ENCODE measurements around the gene CDC42EP1.
A peak's percentile ranks its signal among the peaks of the same experiment; 100 is the strongest.
"Not testable (repeated sequence)": the region's sequence is repeated elsewhere in the genome, so short reads cannot be mapped to it uniquely, and the experiment has no call there.

The CDC42EP1 gene

GRCh38 chr22:37608477-37609239 lies 48.4 kb downstream of the CDC42EP1 start, which contains the start of gene GGA1:
Gene GGA1 (plus strand): TSS chr22:37608834. CDS start chr22:37608861, 27 bp downstream.
- Histone ChIP-seq H3K9ac (ENCODE audit: low read depth, low read length, poor library complexity, severe bottlenecking) (peak within 1 kb of the TSS; percentile 95), H2AFZ (ENCODE audit: low read length) (peak within 1 kb of the TSS; percentile 87), H3K4me1 (ENCODE audit: insufficient read depth, low read length, poor library complexity, severe bottlenecking) (peaks cover 31% of the 10 kb centered on the region), H3K9me2 (replicated peaks; ENCODE audit: low read depth, low read length) (no peaks in the 10 kb centered on the region), H3F3A (ENCODE audit: low read depth) (no peaks in the 10 kb centered on the region), H3K9me3 (ENCODE audit: insufficient read depth, low read depth, low read length) (no peaks in the 10 kb centered on the region), H3K4me2 (ENCODE audit: low read depth, low read length, poor library complexity, severe bottlenecking) (peak within 1 kb of the TSS; percentile 87), H3K79me2 (ENCODE audit: insufficient read depth, low read length) (peaks cover 35% of the 10 kb centered on the region), H3K36me3 (ENCODE audit: insufficient read depth, low read length) (no peaks in the 10 kb centered on the region), H3K4me3 (ENCODE audit: low read length, poor library complexity, severe bottlenecking) (peak within 1 kb of the TSS; percentile 94), H4K20me1 (ENCODE audit: insufficient read depth, low read length, poor library complexity, severe bottlenecking) (peaks cover 17% of the 10 kb centered on the region), H3K27me3 (ENCODE audit: insufficient read depth, low read length, poor library complexity, severe bottlenecking) (no peaks in the 10 kb centered on the region)
- TF ChIP-seq EZH2phosphoT487 (IDR thresholded peaks at IDR 0.05; ENCODE audit: borderline replicate concordance): no peak
- TF ChIP-seq, protein P1, sequence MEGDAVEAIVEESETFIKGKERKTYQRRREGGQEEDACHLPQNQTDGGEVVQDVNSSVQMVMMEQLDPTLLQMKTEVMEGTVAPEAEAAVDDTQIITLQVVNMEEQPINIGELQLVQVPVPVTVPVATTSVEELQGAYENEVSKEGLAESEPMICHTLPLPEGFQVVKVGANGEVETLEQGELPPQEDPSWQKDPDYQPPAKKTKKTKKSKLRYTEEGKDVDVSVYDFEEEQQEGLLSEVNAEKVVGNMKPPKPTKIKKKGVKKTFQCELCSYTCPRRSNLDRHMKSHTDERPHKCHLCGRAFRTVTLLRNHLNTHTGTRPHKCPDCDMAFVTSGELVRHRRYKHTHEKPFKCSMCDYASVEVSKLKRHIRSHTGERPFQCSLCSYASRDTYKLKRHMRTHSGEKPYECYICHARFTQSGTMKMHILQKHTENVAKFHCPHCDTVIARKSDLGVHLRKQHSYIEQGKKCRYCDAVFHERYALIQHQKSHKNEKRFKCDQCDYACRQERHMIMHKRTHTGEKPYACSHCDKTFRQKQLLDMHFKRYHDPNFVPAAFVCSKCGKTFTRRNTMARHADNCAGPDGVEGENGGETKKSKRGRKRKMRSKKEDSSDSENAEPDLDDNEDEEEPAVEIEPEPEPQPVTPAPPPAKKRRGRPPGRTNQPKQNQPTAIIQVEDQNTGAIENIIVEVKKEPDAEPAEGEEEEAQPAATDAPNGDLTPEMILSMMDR (conservative IDR thresholded peaks at IDR 0.05; ENCODE audit: low read length): no peak

DNA sequence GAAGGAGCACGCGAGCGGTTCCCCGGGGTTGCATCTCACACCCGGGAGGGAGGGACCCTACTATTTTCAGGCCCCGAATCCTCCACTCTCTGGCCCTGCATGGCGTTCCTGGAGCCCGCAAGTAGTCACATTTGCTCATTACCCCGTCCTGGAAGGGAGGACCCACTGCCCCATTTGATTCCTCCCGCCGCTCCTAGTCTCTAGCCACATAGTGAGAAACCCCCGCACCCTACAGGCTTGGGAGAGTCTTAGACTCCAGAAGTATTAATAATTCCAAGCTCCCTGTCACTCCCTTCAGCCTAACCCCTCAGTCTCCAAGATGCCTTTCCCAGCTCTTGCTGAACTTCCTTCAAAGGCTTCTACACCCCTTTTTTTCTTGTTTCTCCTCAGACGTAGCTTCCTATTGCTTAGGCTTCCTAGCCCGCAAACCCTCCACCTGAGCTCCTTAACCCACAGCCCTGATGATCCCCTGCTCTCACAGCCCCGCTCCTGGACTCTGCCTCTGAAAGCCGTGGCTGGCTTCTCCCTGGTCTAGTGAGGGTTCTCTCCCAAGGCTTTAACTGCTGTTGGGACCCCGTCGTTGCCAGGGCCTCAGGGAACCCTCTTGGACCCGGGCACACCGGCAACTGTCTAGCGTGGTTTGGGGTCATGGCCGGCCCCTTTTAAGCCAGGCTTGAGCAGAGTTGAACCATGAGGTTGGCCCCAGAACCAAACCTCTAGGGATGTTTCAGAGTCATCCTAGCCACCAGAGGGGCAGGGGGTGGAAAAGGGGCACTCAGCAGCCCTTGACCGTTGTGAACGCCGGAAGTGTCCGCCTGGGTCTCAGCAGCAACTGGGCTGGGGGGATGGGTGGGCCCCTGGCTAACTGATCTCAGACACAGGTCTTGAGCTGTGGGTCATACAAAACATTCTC lies 49.2 kb downstream of the CDC42EP1 start:
- H4K20me1 ChIP-seq (ENCODE audit: insufficient read depth, low read length, poor library complexity, severe bottlenecking): peaks cover 17% of the 10 kb centered on the region
- no peaks in the 10 kb centered on the region for H3K9me3 ChIP-seq (ENCODE audit: insufficient read depth, low read depth, low read length)
- peak overlapping the region; percentile 94 for H3K4me3 ChIP-seq (ENCODE audit: low read length, poor library complexity, severe bottlenecking)
- H3K9ac ChIP-seq (ENCODE audit: low read depth, low read length, poor library complexity, severe bottlenecking): peak overlapping the region; percentile 95
- H3K9me2 ChIP-seq (replicated peaks; ENCODE audit: low read depth, low read length): no peaks in the 10 kb centered on the region
- peak overlapping the region; percentile 53 for H2AFZ ChIP-seq (ENCODE audit: low read length)
- H3K36me3 ChIP-seq (ENCODE audit: insufficient read depth, low read length): peaks cover 4% of the 10 kb centered on the region; the same call in 1 of the 2 replicates
- H3F3A ChIP-seq (ENCODE audit: low read depth): no peaks in the 10 kb centered on the region
- H3K79me2 ChIP-seq (ENCODE audit: insufficient read depth, low read length): peaks cover 35% of the 10 kb centered on the region
- TF ChIP-seq EZH2phosphoT487 (IDR thresholded peaks at IDR 0.05; ENCODE audit: borderline replicate concordance): no peak
- TF ChIP-seq, protein P1 (conservative IDR thresholded peaks at IDR 0.05; ENCODE audit: low read length): no peak
- H3K27me3 ChIP-seq (ENCODE audit: insufficient read depth, low read length, poor library complexity, severe bottlenecking): no peaks in the 10 kb centered on the region
- H3K4me1 ChIP-seq (ENCODE audit: insufficient read depth, low read length, poor library complexity, severe bottlenecking): peaks cover 31% of the 10 kb centered on the region
- H3K4me2 ChIP-seq (ENCODE audit: low read depth, low read length, poor library complexity, severe bottlenecking): peak overlapping the region; percentile 87

DNA sequence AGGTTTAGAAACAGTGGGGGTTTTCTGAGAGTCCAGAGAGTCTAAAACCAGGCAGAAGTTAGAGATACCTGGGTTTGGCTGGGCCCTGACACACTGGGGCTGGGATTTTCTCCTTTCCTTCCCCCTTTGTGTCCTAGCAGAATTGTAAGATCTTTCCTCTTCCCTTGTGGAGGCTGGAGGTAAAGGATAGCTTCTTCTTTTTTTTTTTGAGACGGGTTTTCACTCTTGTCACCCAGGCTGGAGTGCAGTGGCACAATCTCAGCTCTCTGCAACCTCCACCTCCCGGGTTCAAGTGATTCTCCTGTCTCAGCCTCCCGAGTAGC lies 49.8 kb downstream of the CDC42EP1 start:
- Histone ChIP-seq H4K20me1 (ENCODE audit: insufficient read depth, low read length, poor library complexity, severe bottlenecking) (peaks cover 17% of the 10 kb centered on the region), H3K79me2 (ENCODE audit: insufficient read depth, low read length) (peaks cover 35% of the 10 kb centered on the region), H3K4me1 (ENCODE audit: insufficient read depth, low read length, poor library complexity, severe bottlenecking) (peaks cover 30% of the 10 kb centered on the region), H3K4me2 (ENCODE audit: low read depth, low read length, poor library complexity, severe bottlenecking) (peak overlapping the region; percentile 87), H3K4me3 (ENCODE audit: low read length, poor library complexity, severe bottlenecking) (peak overlapping the region; percentile 94), H3K9ac (ENCODE audit: low read depth, low read length, poor library complexity, severe bottlenecking) (peak overlapping the region; percentile 95)
- H3K27me3 ChIP-seq (ENCODE audit: insufficient read depth, low read length, poor library complexity, severe bottlenecking); H3K9me3 ChIP-seq (ENCODE audit: insufficient read depth, low read depth, low read length); H3K36me3 ChIP-seq (ENCODE audit: insufficient read depth, low read length); H3K9me2 ChIP-seq (replicated peaks; ENCODE audit: low read depth, low read length); H2AFZ ChIP-seq (ENCODE audit: low read length); H3F3A ChIP-seq (ENCODE audit: low read depth): not testable (repeated sequence)
